HG02885 (cell line): ENCODE results near the gene UBALD2.
"Not testable (repeated sequence)": the region's sequence is repeated elsewhere in the genome, so short reads cannot be mapped to it uniquely, and the experiment has no call there.

Source experiments
- ATAC-seq: cut with Tn5 transposase; IDR thresholded peaks from one replicate; pipeline ENCODE4 v1.9.1; 2021; ENCODE audit warnings: mild to moderate bottlenecking; ENCODE audit not compliant: unreplicated experiment, poor library complexity

The UBALD2 gene

GRCh38 chr17:76264755-76265623 lies at the start of gene UBALD2:
Gene UBALD2 (plus strand): TSS chr17:76265348. CDS start chr17:76265506, 158 bp downstream.
- ATAC-seq, result peak; percentile 85

- ATAC-seq, result no peak
Measured at GRCh38 chr17:76217081-76217480, 48.1 kb upstream of the UBALD2 start.

GRCh38 chr17:76219670-76220383 lies 45.3 kb upstream of the UBALD2 start:
- no peak for ATAC-seq

GRCh38 chr17:76223802-76224201 lies 41.3 kb upstream of the UBALD2 start:
- ATAC-seq, result no peak

- ATAC-seq, result not testable (repeated sequence)
Measured at GRCh38 chr17:76225373-76226086, 39.6 kb upstream of the UBALD2 start.

- not testable (repeated sequence) for ATAC-seq
Measured at GRCh38 chr17:76226749-76227148, 38.4 kb upstream of the UBALD2 start.

GRCh38 chr17:76232342-76232741 lies 32.8 kb upstream of the UBALD2 start:
- ATAC-seq, result no peak

- ATAC-seq, result no peak
Measured at GRCh38 chr17:76233588-76234353, 31.4 kb upstream of the UBALD2 start.

- ATAC-seq, result no peak
Measured at GRCh38 chr17:76234354-76234679, 30.8 kb upstream of the UBALD2 start.

GRCh38 chr17:76235883-76236282 lies 29.3 kb upstream of the UBALD2 start:
- ATAC-seq, result no peak

GRCh38 chr17:76236603-76237002 lies 28.5 kb upstream of the UBALD2 start:
- ATAC-seq, result no peak

- no peak for ATAC-seq
Measured at GRCh38 chr17:76237859-76238313, 27.3 kb upstream of the UBALD2 start.

GRCh38 chr17:76238847-76239537 lies 26.2 kb upstream of the UBALD2 start:
- no peak for ATAC-seq

- ATAC-seq, result peak; percentile 9
Measured at GRCh38 chr17:76239538-76240274, 25.4 kb upstream of the UBALD2 start.

GRCh38 chr17:76240461-76241203 lies 24.5 kb upstream of the UBALD2 start, which contains the start of gene RNF157:
Gene RNF157 (minus strand): TSS chr17:76240493. CDS start chr17:76240240, 253 bp downstream.
- peak; percentile 59 for ATAC-seq

GRCh38 chr17:76241204-76241538 lies 24.0 kb upstream of the UBALD2 start:
- no peak for ATAC-seq

- ATAC-seq, result no peak
Measured at GRCh38 chr17:76241691-76242255, 23.4 kb upstream of the UBALD2 start.
